Esophagus muscularis mucosa (tissue), 4 donors: ENCODE measurements around the gene KRT80. TPM values are rescaled to one million over a fixed set of nuclear protein-coding genes. Genes with fewer than 3 reads are reported as not detected.

ENCODE experiments used
- DNase-seq: peaks from one replicate; pipeline ENCODE4 v3.0.0-alpha.2; 2017; ENCODE audit errors: extremely low spot score
- H3K27ac ChIP-seq, 4 donors: fragments of 200-600 bp; sonication (generic); replicated peaks in 1 of 4; 1 replicate in 3 of 4; 2 replicates in 1 of 4; pipeline ENCODE4 v1.5.1; 2016 to 2019; ENCODE audit warnings: mild to moderate bottlenecking in 1 of 4
- H3K27me3 ChIP-seq, 4 donors: fragments of 200-600 bp; sonication (generic); one replicate each; pipeline versions ENCODE4 v1.5.1 to v1.6.0; 2016 to 2019
- H3K36me3 ChIP-seq, 4 donors: fragments of 200-600 bp; sonication (generic); one replicate each; pipeline ENCODE4 v1.5.1; 2016 to 2019
- H3K4me1 ChIP-seq, 4 donors: fragments of 200-600 bp; sonication (generic); one replicate each; pipeline ENCODE4 v1.5.1; 2016 to 2019
- H3K4me3 ChIP-seq, 4 donors: fragments of 200-600 bp; sonication (generic); 1 replicate in 2 of 4; 2 replicates in 2 of 4; pipeline ENCODE4 v1.5.1; 2016 to 2019; ENCODE audit warnings: mild to moderate bottlenecking in 4 of 4, moderate library complexity in 1 of 4
- H3K9me3 ChIP-seq, 4 donors: fragments of 200-600 bp; sonication (generic); 1 replicate in 3 of 4; 2 replicates in 1 of 4; pipeline ENCODE4 v1.5.1; 2016 to 2019
- EP300 ChIP-seq: sonication (generic); formaldehyde crosslinking; IDR thresholded peaks from one replicate; pipeline ENCODE4 v1.6.1; 2017; ENCODE audit warnings: antibody characterized with exemption
- POLR2A ChIP-seq: fragments of 450-650 bp; IDR thresholded peaks from one replicate; pipeline ENCODE4 v1.6.1; 2017; ENCODE audit warnings: antibody characterized with exemption, moderate library complexity, mild to moderate bottlenecking, low read depth
- POLR2AphosphoS5 ChIP-seq, 2 donors: sonication (generic); formaldehyde crosslinking; IDR thresholded peaks; one replicate each; pipeline ENCODE4 v1.6.1; 2017; ENCODE audit warnings: antibody characterized with exemption in 2 of 2
- WGBS: methylation state at CpG from one replicate; pipeline ENCODE4 v1.1.5; 2018; 5-methylcytosine and 5-hydroxymethylcytosine counted together
- intact Hi-C: fragments of 100-400 bp; cut with DNase I; formaldehyde crosslinking; loops from one replicate; pipeline ENCODE4 v1.15.1; 2023
- total RNA-seq, 4 donors: library from RNA; depleted of rRNA; stranded (reverse); fragments of >200 nt; gene quantifications; one replicate each; pipeline versions ENCODE4 v1.1.0 to v1.2.1, GENCODE V29; 2016
- TF ChIP-seq, protein P1 (sequence below), 3 experiments: fragments of 200-600 bp in 2 of 3; fragments of 450-650 bp in 1 of 3; sonication (generic) in 2 of 3; IDR thresholded peaks; one replicate each; pipeline ENCODE4 v1.5.1; 2017 to 2019; ENCODE audit warnings: antibody characterized with exemption in 3 of 3, mild to moderate bottlenecking in 2 of 3, moderate library complexity in 1 of 3

Gene KRT80
- total RNA-seq, 4 donors from 2014 or later, result 0.11 TPM; not detected in 3

DNA sequence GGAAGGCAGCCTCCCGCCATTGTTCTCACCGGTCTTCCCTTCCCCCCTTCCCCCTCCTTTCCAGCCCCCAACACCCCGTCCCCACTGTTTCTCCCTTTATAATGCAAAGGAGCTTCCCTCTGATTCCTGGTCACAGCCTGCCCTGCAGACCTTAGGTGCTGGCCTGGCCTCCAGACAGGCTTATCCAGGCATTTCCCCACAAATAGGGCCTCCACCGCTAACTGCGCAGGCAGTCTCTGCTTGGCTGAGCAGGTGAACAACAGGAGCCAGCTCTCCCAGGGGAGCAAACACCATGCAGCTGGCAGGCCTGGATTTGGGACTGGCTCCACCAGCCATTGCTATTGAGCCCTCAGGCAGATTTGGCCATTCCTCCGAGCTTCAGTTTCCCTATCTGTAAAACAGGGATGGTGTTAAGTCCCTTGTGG is 66.3 kb downstream of the KRT80 start:
- 87% methylated on average over 6 of the region's 6 CpGs for WGBS
- TF ChIP-seq POLR2AphosphoS5 (IDR thresholded peaks at IDR 0.05), result no peak
- TF ChIP-seq, protein P1, sequence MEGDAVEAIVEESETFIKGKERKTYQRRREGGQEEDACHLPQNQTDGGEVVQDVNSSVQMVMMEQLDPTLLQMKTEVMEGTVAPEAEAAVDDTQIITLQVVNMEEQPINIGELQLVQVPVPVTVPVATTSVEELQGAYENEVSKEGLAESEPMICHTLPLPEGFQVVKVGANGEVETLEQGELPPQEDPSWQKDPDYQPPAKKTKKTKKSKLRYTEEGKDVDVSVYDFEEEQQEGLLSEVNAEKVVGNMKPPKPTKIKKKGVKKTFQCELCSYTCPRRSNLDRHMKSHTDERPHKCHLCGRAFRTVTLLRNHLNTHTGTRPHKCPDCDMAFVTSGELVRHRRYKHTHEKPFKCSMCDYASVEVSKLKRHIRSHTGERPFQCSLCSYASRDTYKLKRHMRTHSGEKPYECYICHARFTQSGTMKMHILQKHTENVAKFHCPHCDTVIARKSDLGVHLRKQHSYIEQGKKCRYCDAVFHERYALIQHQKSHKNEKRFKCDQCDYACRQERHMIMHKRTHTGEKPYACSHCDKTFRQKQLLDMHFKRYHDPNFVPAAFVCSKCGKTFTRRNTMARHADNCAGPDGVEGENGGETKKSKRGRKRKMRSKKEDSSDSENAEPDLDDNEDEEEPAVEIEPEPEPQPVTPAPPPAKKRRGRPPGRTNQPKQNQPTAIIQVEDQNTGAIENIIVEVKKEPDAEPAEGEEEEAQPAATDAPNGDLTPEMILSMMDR (IDR thresholded peaks at IDR 0.05), result no peak
- TF ChIP-seq POLR2A, result no peak
- no peak for TF ChIP-seq EP300
- intact Hi-C loops, result no loop called here
- Histone ChIP-seq H3K4me1 (peaks cover 8 to 26% (median 22%) of the 10 kb centered on the region in 4 donors), H3K27me3 (peaks cover 0 to 35% (median 2%) of the 10 kb centered on the region in 4 donors), H3K27ac (peak overlapping the region; percentile 45 to 67 (median 56)), H3K36me3 (no peaks in the 10 kb centered on the region), H3K4me3 (no peak overlapping the region), H3K9me3 (no peaks in the 10 kb centered on the region)
- no peak for DNase-seq

DNA sequence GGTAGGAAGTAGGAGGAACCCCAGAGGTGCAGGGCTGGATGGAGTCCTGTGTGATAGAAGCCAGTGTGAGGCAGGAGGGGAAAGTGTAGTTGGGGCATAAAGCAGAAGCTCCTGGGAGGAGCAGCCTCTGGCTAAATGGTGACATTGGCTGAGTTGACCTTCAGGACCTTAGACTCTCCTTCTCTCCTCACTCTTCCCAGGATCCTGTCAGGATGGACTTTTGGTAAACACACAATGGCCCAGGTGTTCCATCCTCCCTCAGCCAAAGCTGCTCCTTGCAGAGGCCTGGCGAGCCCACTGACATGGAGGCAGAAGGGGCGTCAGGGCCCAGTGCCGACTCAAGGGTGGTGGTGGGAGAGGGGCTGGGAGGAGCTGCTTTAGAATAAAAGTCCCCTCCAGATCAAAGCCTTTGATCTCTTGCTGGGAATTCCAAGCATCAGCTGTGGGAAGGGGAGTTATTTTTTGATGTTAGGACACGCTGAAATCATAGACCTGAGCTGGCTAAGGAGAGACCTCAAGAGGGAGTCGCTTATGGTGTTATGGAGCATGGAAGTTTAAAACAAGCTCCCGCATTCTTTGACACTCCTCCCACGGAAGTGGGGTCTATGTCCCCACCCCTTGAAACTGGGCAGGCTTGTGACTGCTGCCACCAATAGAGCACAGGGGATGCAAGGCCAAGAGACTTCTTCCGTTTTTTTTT is 68.2 kb downstream of the KRT80 start:
- TF ChIP-seq EP300, result no peak
- no peak for TF ChIP-seq POLR2A
- TF ChIP-seq POLR2AphosphoS5 (IDR thresholded peaks at IDR 0.05), result no peak
- Histone ChIP-seq H3K27ac (no peak overlapping the region), H3K36me3 (no peaks in the 10 kb centered on the region), H3K9me3 (no peaks in the 10 kb centered on the region), H3K4me3 (no peak overlapping the region), H3K27me3 (peaks cover 0 to 51% (median 2%) of the 10 kb centered on the region in 4 donors), H3K4me1 (peaks cover 15 to 33% (median 27%) of the 10 kb centered on the region in 4 donors)
- DNase-seq, result no peak
- intact Hi-C loops, result loop anchor here (5.0 kb wide), 1 partner anchor 126 kb away; no protein-coding TSS in a partner anchor
- WGBS, result 81% methylated on average over 8 of the region's 8 CpGs

DNA sequence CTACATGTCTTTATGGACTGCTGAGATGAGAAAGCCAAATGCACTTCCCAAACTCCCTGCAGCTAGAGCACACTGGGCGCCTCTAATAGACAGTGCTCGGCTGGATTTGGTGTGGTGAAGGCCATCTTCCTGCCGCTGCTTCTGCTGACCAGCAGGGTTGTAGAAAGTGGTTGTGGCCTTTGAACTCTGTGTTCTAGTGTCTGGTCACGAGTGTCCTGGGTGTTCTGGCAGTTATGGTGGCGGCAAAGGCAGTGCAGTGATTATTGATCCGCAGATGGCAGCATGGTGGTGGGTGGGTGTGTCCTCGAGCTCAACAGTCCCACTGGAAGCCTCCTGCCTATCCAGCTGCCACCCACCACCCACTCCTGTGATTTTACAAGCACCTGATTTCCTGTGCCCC is 68.9 kb downstream of the KRT80 start:
- TF ChIP-seq, protein P1 (IDR thresholded peaks at IDR 0.05), result no peak
- TF ChIP-seq EP300, result no peak
- TF ChIP-seq POLR2AphosphoS5 (IDR thresholded peaks at IDR 0.05), result no peak
- no peak for TF ChIP-seq POLR2A
- Histone ChIP-seq H3K4me1 (peaks cover 15 to 33% (median 26%) of the 10 kb centered on the region in 4 donors), H3K4me3 (no peak overlapping the region), H3K27me3 (peaks cover 0 to 51% (median 2%) of the 10 kb centered on the region in 4 donors), H3K36me3 (no peaks in the 10 kb centered on the region), H3K27ac (no peak overlapping the region), H3K9me3 (no peaks in the 10 kb centered on the region)
- DNase-seq, result no peak
- 91% methylated on average over 7 of the region's 7 CpGs for WGBS
- intact Hi-C loops, result loop anchor here (5.0 kb wide), 1 partner anchor 126 kb away; no protein-coding TSS in a partner anchor

DNA sequence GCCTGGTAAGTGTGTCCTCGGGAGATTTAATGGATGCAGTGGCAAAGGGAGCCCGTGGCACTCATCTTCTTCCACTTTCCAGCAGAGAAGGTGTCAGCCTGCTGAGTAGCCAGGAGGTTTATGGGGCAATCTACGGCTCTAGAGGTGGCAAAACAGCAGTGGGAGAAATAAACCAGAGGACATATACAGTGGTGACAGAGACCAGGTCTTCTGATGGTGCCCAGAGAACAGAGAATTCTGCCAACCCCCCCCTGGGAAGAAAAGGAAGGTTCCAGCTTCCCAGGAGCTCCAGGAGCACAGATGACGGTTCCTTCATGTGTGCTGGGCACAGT is 69.3 kb downstream of the KRT80 start:
- Histone ChIP-seq H3K9me3 (no peaks in the 10 kb centered on the region), H3K4me3 (no peak overlapping the region), H3K4me1 (peaks cover 15 to 32% (median 24%) of the 10 kb centered on the region in 4 donors), H3K27ac (no peak overlapping the region), H3K36me3 (no peaks in the 10 kb centered on the region), H3K27me3 (peaks cover 0 to 51% (median 2%) of the 10 kb centered on the region in 4 donors)
- WGBS, result 86% methylated on average over 4 of the region's 4 CpGs
- intact Hi-C loops, result loop anchor here (5.0 kb wide), 1 partner anchor 125 kb away; no protein-coding TSS in a partner anchor
- DNase-seq, result no peak
- TF ChIP-seq POLR2A, result no peak
- TF ChIP-seq EP300, result no peak
- no peak for TF ChIP-seq POLR2AphosphoS5 (IDR thresholded peaks at IDR 0.05)
- TF ChIP-seq, protein P1 (IDR thresholded peaks at IDR 0.05), result no peak

DNA sequence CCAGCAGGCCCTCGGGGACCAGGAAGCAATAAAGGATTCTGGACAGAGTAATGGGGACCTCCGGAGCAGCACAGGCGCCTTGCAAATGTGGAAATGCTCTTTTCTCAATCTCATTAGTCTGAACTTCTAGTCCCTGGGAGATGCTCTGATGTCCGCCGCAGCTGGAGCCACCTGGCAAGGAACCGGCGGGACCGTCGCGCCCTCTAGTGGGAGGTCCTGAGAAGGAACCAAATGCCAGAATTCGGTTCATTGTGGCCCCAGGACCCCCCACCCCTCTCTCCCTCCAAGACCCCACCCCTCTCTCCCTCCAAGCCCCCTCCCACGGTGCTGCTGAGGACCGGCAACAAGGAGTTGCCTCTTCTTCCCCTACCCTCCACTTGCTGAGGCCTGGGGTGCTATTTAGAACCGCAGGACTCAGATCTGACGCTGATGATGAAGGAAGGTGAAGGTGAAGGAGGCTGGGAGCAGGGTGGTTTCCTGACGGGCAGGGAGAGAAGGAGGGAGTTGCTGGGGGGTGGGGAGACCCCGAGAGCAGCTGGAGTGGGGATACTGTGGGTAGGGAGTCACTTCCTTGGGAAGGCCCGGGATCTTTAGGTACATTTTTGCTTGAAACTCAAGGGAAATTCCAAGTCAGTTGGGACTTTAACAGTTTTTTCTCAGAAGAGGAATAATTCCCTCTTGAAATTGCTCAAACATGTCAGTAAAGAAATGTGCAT is 69.8 kb downstream of the KRT80 start:
- H3K9me3 ChIP-seq, result no peaks in the 10 kb centered on the region
- peaks cover 0 to 51% (median 2%) of the 10 kb centered on the region in 4 donors for H3K27me3 ChIP-seq
- intact Hi-C loops, result loop anchor here (5.0 kb wide), 1 partner anchor 125 kb away; no protein-coding TSS in a partner anchor
- peaks cover 15 to 27% (median 21%) of the 10 kb centered on the region in 4 donors for H3K4me1 ChIP-seq
- no peak for TF ChIP-seq POLR2A
- TF ChIP-seq, protein P1 (IDR thresholded peaks at IDR 0.05), result peak; percentile 53 to 81 (median 62)
- no peaks in the 10 kb centered on the region for H3K36me3 ChIP-seq
- H3K4me3 ChIP-seq, result no peak overlapping the region
- 12% methylated on average over 14 of the region's 18 CpGs for WGBS
- DNase-seq, result no peak
- H3K27ac ChIP-seq, result no peak overlapping the region
